Stimulated activated CD8-positive, alpha-beta memory T cell treated with anti-CD3 and anti-CD28 coated beads, Interleukin-4, amount 100 ng/mL, for 48 hours (primary cell): ENCODE data around the gene USP46.

Source experiments
- DNase-seq: peaks from one replicate; pipeline ENCODE4 v3.0.0-alpha.2; 2020

Gene USP46

GRCh38 chr4:52617336-52618020 is 41.6 kb downstream of the USP46 start:
- DNase-seq = no peak

- no peak for DNase-seq
Measured at GRCh38 chr4:52614241-52614640, 44.9 kb downstream of the USP46 start.

GRCh38 chr4:52612341-52612740 is 46.8 kb downstream of the USP46 start:
- DNase-seq = no peak

- DNase-seq = no peak
Measured at GRCh38 chr4:52611030-52611555, 48.0 kb downstream of the USP46 start.

GRCh38 chr4:52606726-52607125 is 52.4 kb downstream of the USP46 start:
- DNase-seq = no peak

- no peak for DNase-seq
Measured at GRCh38 chr4:52606040-52606439, 53.1 kb downstream of the USP46 start.

GRCh38 chr4:52604215-52604614 is 54.9 kb downstream of the USP46 start:
- DNase-seq = no peak

GRCh38 chr4:52600275-52600674 is 58.8 kb downstream of the USP46 start:
- DNase-seq = no peak

- no peak for DNase-seq
Measured at GRCh38 chr4:52595001-52595400, 64.1 kb downstream of the USP46 start.

GRCh38 chr4:52592287-52592686 is 66.8 kb downstream of the USP46 start:
- no peak for DNase-seq

- DNase-seq = peak; percentile 54
Measured at GRCh38 chr4:52588771-52589591, 70.1 kb downstream of the USP46 start.

- DNase-seq = peak; percentile 40
Measured at GRCh38 chr4:52588097-52588496, 71.0 kb downstream of the USP46 start.

- no peak for DNase-seq
Measured at GRCh38 chr4:52586069-52586468, 73.0 kb downstream of the USP46 start.

GRCh38 chr4:52585379-52585778 is 73.7 kb downstream of the USP46 start:
- no peak for DNase-seq

GRCh38 chr4:52579602-52580272 is 79.4 kb downstream of the USP46 start:
- no peak for DNase-seq

GRCh38 chr4:52578951-52579350 is 80.2 kb downstream of the USP46 start:
- no peak for DNase-seq

GRCh38 chr4:52577624-52577962 is 81.5 kb downstream of the USP46 start:
- no peak for DNase-seq

- DNase-seq = no peak
Measured at GRCh38 chr4:52576961-52577623, 82.0 kb downstream of the USP46 start.

- DNase-seq = peak; percentile 28
Measured at GRCh38 chr4:52576326-52576725, 82.8 kb downstream of the USP46 start.

- no peak for DNase-seq
Measured at GRCh38 chr4:52575406-52575805, 83.7 kb downstream of the USP46 start.

GRCh38 chr4:52574036-52574435 is 85.1 kb downstream of the USP46 start:
- DNase-seq = no peak

GRCh38 chr4:52573551-52573950 is 85.5 kb downstream of the USP46 start:
- DNase-seq = no peak

- DNase-seq = no peak
Measured at GRCh38 chr4:52572936-52573485, 86.1 kb downstream of the USP46 start.
